PC-3 (cell line): ENCODE measurements around the gene CDH13.

Experiments used
- CTCF ChIP-seq: fragments of 300-600 bp; sonication (generic); conservative IDR thresholded peaks from 2 replicates; pipeline ENCODE4 v1.5.1; 2017; ENCODE audit warnings: antibody characterized with exemption, low read depth, mild to moderate bottlenecking, low read length
- EZH2phosphoT487 ChIP-seq: fragments of 300-600 bp; sonication (generic); IDR thresholded peaks from 2 replicates; pipeline ENCODE4 v1.6.1; 2018; ENCODE audit warnings: mild to moderate bottlenecking, antibody characterized with exemption, low read length, borderline replicate concordance

GRCh38 chr16:82668094-82668493 is 41.3 kb downstream of the CDH13 start:
- TF ChIP-seq CTCF (no peak), EZH2phosphoT487 (no peak)
